Right ventricle myocardium superior (tissue), 1 donor: ENCODE results near the gene CERS6. TPM values are rescaled to one million over a fixed set of nuclear protein-coding genes. Genes with fewer than 3 reads are reported as not detected.
"Not testable (repeated sequence)": the region's sequence is repeated elsewhere in the genome, so short reads cannot be mapped to it uniquely, and the experiment has no call there.

ENCODE experiments used
- ATAC-seq: fragments of 200-7000 bp; cut with Tn5 transposase; one replicate; pipeline ENCODE4 v1.9.1; 2020; ENCODE audit warnings: mild to moderate bottlenecking; ENCODE audit not compliant: poor library complexity
- DNase-seq: peaks from one replicate; pipeline ENCODE4 v3.0.0-alpha.2; 2020
- intact Hi-C: fragments of 100-400 bp; cut with DNase I; formaldehyde crosslinking; loops from one replicate; pipeline ENCODE4 v1.11.2; 2022
- total RNA-seq: library from RNA; stranded (reverse); fragmentation: NEBNext Ultra II Directional; extraction: Animal tissue kit (Norgen Biotek cat#: 25700); gene quantifications from one replicate; pipeline ENCODE4 v1.2.1, GENCODE V29; 2021
- donor health status: DM: no; HTN: yes; CAD: no; lungs with severe emphysema.

The CERS6 gene
- total RNA-seq, 1 donor from 2014 or later, result 66.7 TPM

DNA sequence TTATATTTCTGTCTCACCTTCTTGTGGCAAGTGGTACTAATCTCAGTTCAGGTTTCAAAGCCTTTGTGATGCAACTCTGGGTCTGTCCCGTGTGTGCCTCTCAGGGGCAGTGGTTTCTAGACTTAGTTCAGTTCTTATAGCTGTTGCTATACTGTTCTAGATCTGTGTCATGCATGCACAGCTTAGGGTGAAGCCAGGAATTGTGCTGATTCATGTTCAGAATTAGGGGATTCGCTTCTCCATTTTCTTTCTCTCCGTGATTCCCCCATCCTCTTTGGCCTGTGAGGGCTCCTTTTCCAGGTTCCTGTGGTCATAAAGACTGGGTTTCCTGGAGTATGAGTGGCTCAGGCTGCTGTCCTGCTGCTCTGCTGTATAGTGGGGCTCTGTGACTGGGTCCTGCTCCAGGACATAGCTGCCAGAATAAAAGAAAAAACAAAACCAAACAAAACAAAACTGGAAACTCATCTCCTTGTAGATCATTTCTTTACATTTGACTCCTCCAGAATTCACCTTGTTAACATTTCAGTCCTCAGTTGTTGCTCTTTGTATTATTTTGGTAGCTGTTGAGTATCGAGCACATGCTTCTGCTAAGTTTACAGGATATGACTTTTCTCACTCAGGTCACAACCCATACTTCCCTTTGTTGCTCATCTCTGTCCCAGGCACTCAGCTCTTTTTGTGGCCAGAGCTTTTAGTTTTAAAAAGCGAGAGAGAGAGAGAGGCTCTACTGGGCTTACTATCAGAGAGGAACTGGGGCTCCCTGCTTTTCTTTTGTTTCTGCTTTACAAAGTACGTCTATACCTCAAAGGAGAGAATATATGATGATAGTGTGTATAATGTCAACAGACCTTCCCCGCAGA lies 34.2 kb downstream of the CERS6 start:
- intact Hi-C loops, result no loop called here
- ATAC-seq, result peak; percentile 71
- DNase-seq, result no peak

DNA sequence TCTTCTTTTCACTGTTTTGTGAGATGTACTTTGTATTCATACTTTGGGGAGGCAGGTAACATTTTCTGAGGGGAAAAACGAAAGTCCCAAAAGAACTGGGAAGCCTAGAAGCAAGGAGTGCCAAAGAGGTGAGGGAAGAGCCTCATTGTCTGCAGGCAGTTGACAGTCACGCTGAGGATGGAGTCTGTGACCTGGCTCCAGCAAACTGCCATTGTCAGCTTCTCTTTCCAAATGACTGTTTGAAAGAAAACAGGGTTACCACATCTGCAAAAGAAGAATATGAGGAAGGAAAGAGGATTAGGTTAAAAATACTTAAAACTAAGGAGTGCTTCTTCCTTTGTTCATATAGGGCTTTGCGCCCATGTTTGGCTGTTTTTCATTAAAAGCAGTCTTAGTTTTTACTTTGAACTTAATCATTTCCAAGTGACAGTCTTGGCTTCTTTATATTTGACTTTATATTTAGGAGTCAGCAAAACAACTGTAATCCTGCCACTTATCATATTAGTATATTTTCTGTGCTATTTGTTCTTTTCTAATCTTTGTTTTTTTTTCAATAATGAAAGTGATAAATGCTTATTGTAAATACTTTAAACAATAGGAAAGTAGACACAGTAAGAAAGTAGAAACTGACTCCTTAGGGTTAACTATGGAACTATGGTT lies 35.0 kb downstream of the CERS6 start:
- ATAC-seq (peak; percentile 60), DNase-seq (no peak)
- intact Hi-C loops, result no loop called here

DNA sequence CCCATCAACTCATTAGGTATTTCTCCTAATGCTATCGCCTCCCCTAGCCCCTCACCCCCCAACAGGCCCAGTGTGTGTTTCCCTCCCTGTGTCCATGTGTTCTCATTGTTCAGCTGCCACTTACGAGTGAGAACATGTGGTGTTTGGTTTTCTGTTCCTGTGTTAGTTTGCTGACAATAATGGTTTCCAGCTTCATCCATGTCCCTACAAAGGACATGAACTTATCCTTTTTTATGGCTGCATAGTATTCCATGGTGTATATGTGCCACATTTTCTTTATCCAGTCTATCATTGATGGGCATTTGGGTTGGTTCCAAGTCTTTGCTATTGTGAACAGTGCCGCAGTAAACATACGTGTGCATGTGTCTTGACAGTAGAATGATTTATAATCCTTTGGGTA lies 35.7 kb downstream of the CERS6 start:
- DNase-seq, ATAC-seq, intact Hi-C loops: not testable (repeated sequence)

DNA sequence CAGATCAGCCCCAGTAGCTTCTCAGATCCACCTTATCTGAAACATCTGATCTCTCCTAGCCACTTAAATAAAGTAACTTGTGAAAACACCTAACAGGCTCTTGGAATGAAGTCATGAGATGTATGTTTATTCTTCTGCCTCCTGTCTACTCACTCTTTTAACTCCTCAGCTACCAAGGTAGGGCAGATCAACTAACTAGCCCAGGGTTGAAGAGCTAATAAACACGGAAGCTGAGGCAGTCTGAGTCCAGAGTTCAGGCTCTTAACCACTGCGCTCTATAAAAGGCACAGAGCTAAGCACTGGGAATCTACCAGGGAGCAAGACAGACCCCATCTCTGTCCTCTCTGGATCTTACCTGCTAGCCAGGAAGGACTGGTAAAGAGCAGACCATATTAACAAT lies 37.1 kb downstream of the CERS6 start:
- DNase-seq, intact Hi-C loops, ATAC-seq: not testable (repeated sequence)

DNA sequence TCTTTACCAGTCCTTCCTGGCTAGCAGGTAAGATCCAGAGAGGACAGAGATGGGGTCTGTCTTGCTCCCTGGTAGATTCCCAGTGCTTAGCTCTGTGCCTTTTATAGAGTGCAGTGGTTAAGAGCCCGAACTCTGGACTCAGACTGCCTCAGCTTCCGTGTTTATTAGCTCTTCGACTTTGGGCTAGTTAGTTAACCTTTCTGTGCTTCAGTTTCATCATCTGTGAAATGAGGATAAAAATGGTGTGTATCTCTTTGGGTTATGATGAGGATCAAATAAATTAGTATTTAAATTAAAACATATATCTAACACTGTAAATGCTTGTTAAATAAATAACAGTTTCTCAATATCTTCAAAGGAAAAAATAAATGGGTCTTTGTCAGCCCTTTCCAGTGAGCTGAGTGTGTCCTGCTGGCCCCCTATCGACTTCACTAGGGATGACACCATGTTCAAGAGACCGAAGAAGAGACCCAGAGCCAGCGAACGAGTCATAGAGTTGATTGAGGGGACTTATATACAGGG lies 38.2 kb downstream of the CERS6 start:
- intact Hi-C loops, result no loop called here
- no peak for ATAC-seq

DNA sequence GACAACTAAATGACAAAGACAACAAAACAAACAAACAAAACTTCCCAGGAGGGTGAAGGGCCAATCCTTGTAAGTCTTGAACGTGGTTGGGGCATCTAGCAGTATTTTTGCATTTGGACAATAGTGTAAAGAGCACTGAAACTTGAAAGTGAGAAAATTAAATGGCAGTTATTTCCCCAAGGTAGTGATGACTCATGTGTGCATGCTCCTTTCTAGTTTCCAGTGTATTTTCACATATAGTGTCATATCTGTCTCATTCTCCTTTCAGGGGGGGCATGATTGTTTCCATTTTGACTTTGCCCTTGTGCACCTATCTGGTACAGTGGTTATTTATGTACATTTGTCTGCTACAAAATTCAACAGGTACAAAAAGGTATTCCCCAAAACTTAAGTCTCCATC lies 39.5 kb downstream of the CERS6 start:
- DNase-seq (no peak), ATAC-seq (no peak)
- intact Hi-C loops, result no loop called here

More for the DNA sequence above, 38.2 kb downstream of the CERS6 start:
- DNase-seq, result no peak

DNA sequence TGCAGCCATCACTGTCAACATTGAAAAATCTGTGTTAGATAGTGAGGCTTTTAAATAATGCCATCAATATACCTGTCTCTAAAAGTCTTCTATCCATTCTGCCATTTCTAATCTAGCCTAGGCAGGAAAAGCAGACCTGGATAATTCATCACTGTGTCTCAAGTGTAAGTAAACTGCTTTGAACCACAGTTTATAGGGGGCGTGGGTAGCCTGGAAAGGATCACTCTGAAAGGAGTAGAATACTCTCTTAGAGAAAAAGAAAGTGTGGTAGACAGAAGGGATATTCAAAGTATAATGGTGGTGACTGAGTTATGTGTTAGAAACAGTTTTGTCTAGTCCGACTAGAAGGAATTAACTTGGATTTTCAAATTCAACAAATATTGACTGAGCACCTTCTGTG lies 40.8 kb downstream of the CERS6 start:
- ATAC-seq (no peak), DNase-seq (no peak)
- intact Hi-C loops, result no loop called here

DNA sequence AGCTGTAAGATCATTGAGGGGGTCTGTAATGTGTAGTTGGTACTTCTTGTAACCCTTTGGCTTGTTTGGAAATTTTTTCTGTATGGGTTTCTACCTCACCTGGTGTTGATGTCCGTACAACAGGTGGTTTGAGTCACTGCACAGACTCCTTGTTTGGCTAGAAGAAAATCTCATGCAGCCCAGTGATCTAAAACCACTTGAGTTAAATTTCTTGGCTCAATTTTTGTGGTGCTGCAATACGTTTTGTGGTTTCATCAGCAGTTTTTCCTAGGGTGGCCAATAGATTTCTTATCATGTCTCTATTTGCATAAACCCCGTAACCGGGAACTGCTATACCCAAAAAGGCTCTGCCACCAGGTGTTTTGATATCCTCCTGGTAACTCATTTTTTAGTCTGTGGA lies 43.4 kb downstream of the CERS6 start:
- no peak for ATAC-seq
- no peak for DNase-seq
- intact Hi-C loops, result no loop called here

DNA sequence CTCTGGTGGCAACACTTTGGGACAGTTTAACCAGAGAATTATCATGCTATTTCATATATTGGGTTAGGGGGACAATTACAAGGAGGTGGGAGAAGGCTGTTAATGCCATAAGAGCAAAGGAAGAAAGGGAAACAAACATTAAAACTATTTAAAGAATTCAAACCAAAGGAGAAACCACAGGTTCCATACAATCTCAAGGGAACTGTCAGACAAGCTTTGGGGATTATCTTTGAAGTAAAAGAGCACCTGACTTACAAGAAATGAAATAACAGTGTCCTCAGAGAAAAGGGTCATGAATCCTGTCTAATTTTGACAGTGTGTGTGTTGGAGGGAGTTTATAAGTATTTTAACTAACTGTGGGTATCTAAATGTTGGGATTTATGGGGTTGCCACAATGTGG lies 44.4 kb downstream of the CERS6 start:
- intact Hi-C loops, result no loop called here
- ATAC-seq (no peak), DNase-seq (no peak)

DNA sequence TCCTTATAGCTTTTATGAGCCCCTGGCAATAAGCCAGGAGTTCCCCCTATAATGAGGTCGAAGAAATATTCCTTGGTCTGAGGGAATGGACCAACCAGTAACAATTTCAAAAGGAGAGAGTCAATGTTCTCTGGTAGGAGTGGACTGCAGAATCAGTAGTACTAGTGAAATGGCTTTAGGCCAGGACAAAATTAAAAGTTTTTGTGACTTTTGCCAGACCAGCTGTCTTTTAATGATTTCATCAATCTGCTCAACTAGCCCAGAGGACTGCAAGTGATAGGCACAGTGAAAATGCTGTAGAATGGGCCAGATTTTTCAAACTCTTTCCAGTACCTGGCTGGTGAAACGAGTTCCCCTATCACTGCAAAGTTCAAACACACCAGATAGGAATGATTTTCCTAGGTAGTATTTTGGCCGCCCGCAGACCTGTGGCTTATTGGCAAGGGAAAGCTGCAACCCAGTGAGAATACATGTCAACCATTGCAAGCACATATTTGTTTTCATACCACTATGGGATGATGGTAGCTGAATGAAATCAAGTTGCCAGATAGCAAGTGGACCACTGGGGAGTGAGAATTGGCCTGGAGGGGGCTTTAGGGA lies 45.5 kb downstream of the CERS6 start:
- no peak for DNase-seq
- ATAC-seq, result peak; percentile 21
- intact Hi-C loops, result no loop called here

DNA sequence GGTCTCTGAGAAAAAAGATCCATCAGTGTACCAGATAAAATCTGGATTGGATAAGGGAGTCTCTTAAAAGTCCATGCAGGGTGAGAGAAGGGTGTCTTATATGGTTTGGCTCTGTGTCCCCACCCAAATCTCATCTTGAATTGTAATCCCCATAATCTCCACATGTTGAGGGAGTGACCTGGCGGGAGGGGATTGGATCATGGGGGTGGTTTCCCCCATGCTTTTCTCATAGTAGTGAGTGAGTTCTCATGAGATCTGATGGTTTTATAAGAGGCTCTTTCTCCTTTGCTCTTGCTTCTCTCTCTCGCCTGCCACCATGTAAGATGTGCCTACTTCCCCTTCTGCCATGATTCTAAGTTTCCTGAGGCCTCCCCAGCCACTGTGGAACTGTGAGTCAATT lies 46.8 kb downstream of the CERS6 start:
- intact Hi-C loops, ATAC-seq, DNase-seq: not testable (repeated sequence)

DNA sequence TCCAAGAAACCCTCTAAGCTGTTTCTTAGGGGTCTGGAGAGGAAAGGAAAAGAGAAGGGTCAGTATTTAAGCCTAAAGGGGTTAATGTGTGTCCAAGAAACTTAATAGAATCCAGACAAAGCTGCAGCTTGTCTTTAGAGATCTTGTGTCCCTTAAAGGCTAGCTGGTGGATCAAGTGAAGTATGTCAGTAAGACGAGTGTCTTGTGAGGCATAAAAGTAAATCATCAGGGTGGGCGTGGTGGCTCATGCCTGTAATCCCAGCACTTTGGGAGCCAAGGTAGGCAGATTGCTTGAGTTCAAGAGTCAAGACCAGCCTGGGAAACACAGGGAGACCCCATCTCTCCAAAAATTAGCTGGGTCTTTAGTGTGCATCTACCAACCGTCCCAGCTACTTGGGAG lies 47.8 kb downstream of the CERS6 start:
- ATAC-seq (no peak), DNase-seq (no peak)
- intact Hi-C loops, result no loop called here

DNA sequence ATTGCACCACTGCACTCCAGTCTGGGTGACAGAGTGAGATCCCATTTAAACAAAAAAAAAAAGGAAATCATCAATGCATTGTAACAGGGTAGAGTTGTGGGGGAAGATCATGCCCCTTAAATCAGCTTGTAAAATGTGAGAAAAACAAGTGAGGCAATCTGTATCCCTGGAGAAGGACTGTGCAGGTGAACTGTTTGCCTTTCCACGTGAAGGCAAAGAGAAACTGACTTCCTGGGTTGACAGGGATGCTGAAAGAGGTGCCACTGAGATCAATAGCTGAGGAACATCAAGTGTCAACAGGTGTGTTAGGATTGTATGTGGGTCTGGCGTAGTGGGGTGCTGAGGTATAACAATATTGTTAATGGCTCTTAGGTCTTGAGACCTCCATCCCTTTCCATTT lies 48.3 kb downstream of the CERS6 start:
- ATAC-seq, result no peak
- intact Hi-C loops, result no loop called here

DNA sequence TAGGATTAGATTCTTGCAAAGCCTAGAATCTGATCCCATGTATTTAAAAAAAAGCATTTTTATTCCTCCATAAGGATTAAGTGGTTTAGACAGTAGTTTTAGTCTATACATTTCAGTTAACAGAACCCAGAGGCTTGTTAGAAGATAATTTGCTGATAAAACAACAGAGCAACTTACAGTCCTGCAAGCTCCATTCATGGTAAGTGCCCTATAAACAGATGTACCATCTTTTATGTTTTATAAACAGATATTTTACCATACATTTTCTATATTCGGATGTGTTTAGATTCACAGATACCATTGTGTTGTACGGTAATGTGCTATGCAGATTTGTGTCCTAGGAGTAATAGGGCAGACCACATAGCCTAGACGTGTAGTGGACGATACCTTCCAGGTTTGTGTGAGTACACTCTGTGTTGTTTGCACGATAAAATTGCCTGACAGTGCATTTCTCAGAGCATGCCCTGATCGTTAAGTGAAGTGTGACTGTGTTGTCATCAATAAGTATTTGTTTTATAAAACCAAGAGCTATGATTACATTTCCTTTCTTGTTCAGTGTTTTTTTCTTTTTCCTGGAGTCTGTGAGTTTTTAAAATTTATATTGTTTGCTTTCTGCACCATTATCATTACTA lies 54.2 kb downstream of the CERS6 start:
- DNase-seq (no peak), ATAC-seq (no peak)
- intact Hi-C loops, result no loop called here

More for the DNA sequence above, 48.3 kb downstream of the CERS6 start:
- no peak for DNase-seq

DNA sequence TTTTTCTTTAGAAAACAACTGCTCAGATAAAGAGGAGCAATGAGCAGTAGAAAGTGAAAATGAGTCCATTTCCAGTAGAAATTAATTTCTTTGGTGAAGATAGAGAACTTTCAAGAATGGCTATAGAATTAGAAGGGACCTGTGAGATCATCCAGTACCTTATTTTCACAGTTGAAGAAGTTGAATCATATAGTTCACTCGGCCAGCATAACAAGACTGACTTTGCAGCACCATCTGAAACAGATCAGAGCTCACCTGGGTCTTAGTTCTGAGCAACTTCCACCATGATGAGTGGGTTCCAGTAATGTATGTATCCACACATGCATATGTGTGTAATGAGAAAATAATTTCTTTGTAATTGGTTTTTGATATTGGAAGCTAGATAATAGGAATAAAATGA lies 58.6 kb downstream of the CERS6 start:
- intact Hi-C loops, result no loop called here
- DNase-seq (no peak), ATAC-seq (no peak)

DNA sequence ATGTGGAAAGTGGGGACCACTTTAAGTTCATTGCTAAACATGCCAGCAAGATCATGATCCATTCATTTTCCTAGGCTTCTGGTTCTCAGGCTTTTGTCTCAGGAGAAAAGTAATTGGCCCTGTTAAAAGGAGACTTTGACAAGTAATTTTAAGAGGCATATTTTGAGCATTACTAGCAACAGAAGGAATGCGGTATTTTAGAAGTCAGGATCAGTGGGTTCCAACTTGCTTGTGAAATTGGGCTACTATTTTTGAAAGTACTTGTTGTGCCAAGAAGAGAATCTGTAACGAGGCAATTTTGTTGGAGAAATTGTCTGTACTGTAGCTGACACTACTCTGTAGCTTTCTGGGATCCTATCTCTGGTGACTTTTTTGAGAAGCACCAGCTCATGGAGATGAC lies 59.4 kb downstream of the CERS6 start:
- ATAC-seq, result peak; percentile 58
- DNase-seq, result no peak
- intact Hi-C loops, result no loop called here

DNA sequence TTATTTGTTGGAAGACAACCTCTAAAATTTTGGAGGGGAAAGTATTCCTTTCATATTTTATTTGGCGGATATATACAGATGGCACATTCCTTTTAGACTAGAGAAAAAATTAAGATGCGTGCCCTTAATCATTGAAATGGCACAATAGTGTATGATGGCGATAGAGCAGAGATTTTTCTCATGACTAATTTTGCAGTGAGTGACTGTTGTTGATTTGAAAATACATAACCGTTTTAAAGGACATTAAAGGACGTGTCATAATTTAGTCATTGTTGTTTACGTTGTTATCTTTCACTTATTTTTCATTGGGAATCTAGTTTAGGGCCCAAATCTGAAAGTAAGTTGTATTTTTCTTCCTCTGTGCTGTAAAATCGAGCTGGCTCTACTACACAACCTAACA lies 61.7 kb downstream of the CERS6 start:
- ATAC-seq, result no peak
- no peak for DNase-seq
- intact Hi-C loops, result no loop called here

DNA sequence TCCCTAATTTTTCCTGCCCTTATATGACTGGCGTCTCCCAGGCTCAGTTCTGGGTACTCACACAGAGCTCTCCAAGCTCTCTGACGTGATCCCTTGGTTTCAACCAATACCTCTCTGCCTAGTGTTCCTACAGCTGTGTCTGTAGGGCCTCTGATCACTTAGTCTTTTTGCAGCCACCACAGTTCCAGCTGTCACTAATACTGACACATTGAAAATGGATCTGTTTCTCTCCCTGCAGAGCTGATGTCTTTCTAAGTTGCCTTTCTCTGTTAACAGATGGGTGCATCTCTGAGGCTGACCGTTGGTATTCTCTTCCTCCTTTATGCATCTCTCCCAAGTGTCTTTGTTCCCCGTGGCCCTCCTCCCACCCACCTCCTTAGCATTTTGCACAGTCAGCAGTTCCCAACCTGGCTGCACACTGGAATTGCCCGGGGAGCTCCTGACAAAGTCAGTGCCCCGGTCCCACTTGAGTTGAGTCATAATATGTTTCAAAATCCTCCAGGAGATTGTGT lies 62.5 kb downstream of the CERS6 start:
- DNase-seq (no peak), ATAC-seq (peak; percentile 65)
- intact Hi-C loops, result no loop called here
